Stimulated activated CD8-positive, alpha-beta memory T cell treated with anti-CD3 and anti-CD28 coated beads, Interleukin-15, amount 100 ng/mL, for 24 hours (primary cell): ENCODE measurements around the gene QPRT.
"Not testable (repeated sequence)": the region's sequence is repeated elsewhere in the genome, so short reads cannot be mapped to it uniquely, and the experiment has no call there.

Experiments used
- DNase-seq: peaks from one replicate; pipeline ENCODE4 v3.0.0-alpha.2; 2020; ENCODE audit warnings: low read depth

QPRT gene

GRCh38 chr16:29746518-29746917 lies 67.5 kb downstream of the QPRT start:
- not testable (repeated sequence) for DNase-seq
